Measurements from ENCODE around the gene CD9.

The CD9 gene

GRCh38 chr12:6253278-6253677 is 53.1 kb downstream of the CD9 start:
- no peak for TF ChIP-seq CTCF (IDR thresholded peaks at IDR 0.05; ENCODE audit: low read depth, low read length, missing control alignments)
- in situ Hi-C loops (cut with HindIII; ENCODE audit: low pct_ligation_motif_present, low sequenced_read_pairs), result no loop called here
- DNase-seq, result no peak
- Histone ChIP-seq H3K4me3 (ENCODE audit: low read depth, low read length) (no peak overlapping the region), H3K27me3 (replicated peaks) (peaks cover 3% of the 10 kb centered on the region), H3K27ac (no peak overlapping the region), H3K36me3 (replicated peaks) (no peaks in the 10 kb centered on the region)

- Histone ChIP-seq H3K27ac (no peak overlapping the region), H3K36me3 (replicated peaks) (no peaks in the 10 kb centered on the region), H3K27me3 (replicated peaks) (peaks cover 3% of the 10 kb centered on the region), H3K4me3 (ENCODE audit: low read depth, low read length) (no peak overlapping the region)
- no peak for TF ChIP-seq CTCF (IDR thresholded peaks at IDR 0.05; ENCODE audit: low read depth, low read length, missing control alignments)
- in situ Hi-C loops (cut with HindIII; ENCODE audit: low pct_ligation_motif_present, low sequenced_read_pairs), result no loop called here
- no peak for DNase-seq
Observed at GRCh38 chr12:6254491-6254890, 54.3 kb downstream of the CD9 start.

GRCh38 chr12:6257007-6257406 is 56.8 kb downstream of the CD9 start:
- Histone ChIP-seq H3K27ac (no peak overlapping the region), H3K4me3 (ENCODE audit: low read depth, low read length) (no peak overlapping the region), H3K36me3 (replicated peaks) (no peaks in the 10 kb centered on the region), H3K27me3 (replicated peaks) (no peaks in the 10 kb centered on the region)
- no peak for TF ChIP-seq CTCF (IDR thresholded peaks at IDR 0.05; ENCODE audit: low read depth, low read length, missing control alignments)
- no peak for DNase-seq
- in situ Hi-C loops (cut with HindIII; ENCODE audit: low pct_ligation_motif_present, low sequenced_read_pairs), result no loop called here

- Histone ChIP-seq H3K4me3 (ENCODE audit: low read depth, low read length) (no peak overlapping the region), H3K27me3 (replicated peaks) (no peaks in the 10 kb centered on the region), H3K27ac (no peak overlapping the region), H3K36me3 (replicated peaks) (no peaks in the 10 kb centered on the region)
- TF ChIP-seq CTCF (IDR thresholded peaks at IDR 0.05; ENCODE audit: low read depth, low read length, missing control alignments), result no peak
- DNase-seq, result no peak
- in situ Hi-C loops (cut with HindIII; ENCODE audit: low pct_ligation_motif_present, low sequenced_read_pairs), result no loop called here
Observed at GRCh38 chr12:6262211-6262610, 62.0 kb downstream of the CD9 start.

- Histone ChIP-seq H3K27me3 (replicated peaks) (no peaks in the 10 kb centered on the region), H3K27ac (no peak overlapping the region), H3K36me3 (replicated peaks) (no peaks in the 10 kb centered on the region), H3K4me3 (ENCODE audit: low read depth, low read length) (no peak overlapping the region)
- in situ Hi-C loops (cut with HindIII; ENCODE audit: low pct_ligation_motif_present, low sequenced_read_pairs), result no loop called here
- no peak for DNase-seq
- TF ChIP-seq CTCF (IDR thresholded peaks at IDR 0.05; ENCODE audit: low read depth, low read length, missing control alignments), result no peak
Observed at GRCh38 chr12:6262623-6263022, 62.4 kb downstream of the CD9 start.

GRCh38 chr12:6263931-6264330 is 63.7 kb downstream of the CD9 start:
- peak; percentile 31 for DNase-seq
- no peaks in the 10 kb centered on the region for H3K36me3 ChIP-seq (replicated peaks)
- in situ Hi-C loops (cut with HindIII; ENCODE audit: low pct_ligation_motif_present, low sequenced_read_pairs), result no loop called here
- no peak for TF ChIP-seq CTCF (IDR thresholded peaks at IDR 0.05; ENCODE audit: low read depth, low read length, missing control alignments)
- no peak overlapping the region for H3K27ac ChIP-seq
- no peaks in the 10 kb centered on the region for H3K27me3 ChIP-seq (replicated peaks)
- H3K4me3 ChIP-seq (ENCODE audit: low read depth, low read length), result no peak overlapping the region

Data from brain microvascular endothelial cell (primary cell).